ENCODE measurements around the gene EIF4A2. TPM values are rescaled to one million over a fixed set of nuclear protein-coding genes. Genes with fewer than 3 reads are reported as not detected.
"Not testable (repeated sequence)": the region's sequence is repeated elsewhere in the genome, so short reads cannot be mapped to it uniquely, and the experiment has no call there.

Gene EIF4A2
- total RNA-seq, 1 donor from 2014 or later = 1,507 TPM

DNA sequence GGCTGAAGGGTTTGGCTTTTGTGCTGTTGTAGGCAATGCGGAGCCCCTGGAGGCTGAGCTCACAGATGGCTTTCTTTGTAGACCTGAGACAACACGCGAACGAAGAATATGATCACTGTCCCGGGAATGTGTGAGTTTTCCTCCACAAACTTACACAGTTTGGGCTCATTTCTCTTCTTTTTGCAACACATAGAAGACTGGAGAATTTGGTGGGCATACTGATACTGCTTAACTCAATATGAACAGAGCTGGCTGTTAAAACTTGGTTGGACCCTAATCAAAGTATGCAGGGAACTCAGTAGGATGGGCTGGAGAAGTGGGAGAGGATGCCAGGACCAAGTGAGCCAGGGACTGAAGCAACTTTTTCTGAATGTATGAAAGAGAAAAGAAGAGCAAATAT is 35.1 kb downstream of the EIF4A2 start:
- DNase-seq (ENCODE audit: low spot score in 2 of 2) = no peak
- FAIRE-seq = no peak

DNA sequence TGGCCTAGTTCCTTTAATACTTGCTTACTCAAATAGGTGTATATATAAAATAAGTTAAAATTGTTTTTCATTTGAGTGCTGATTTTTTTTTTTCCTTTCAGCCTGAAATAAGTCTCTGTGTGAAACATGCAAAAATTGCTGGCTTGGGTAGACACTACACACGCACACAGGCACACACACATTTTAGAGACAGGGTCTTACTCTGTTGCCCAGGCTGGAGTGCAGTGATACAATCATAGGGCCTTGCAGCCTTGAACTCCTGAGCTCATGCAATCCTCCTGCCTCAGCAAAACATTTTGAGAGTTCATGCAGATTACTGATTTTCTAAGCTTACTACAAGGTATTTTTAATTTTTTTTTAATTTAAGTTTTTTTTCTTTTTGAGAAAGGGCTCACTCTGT is 35.6 kb downstream of the EIF4A2 start:
- no peak for FAIRE-seq
- DNase-seq (ENCODE audit: low spot score in 2 of 2) = no peak

DNA sequence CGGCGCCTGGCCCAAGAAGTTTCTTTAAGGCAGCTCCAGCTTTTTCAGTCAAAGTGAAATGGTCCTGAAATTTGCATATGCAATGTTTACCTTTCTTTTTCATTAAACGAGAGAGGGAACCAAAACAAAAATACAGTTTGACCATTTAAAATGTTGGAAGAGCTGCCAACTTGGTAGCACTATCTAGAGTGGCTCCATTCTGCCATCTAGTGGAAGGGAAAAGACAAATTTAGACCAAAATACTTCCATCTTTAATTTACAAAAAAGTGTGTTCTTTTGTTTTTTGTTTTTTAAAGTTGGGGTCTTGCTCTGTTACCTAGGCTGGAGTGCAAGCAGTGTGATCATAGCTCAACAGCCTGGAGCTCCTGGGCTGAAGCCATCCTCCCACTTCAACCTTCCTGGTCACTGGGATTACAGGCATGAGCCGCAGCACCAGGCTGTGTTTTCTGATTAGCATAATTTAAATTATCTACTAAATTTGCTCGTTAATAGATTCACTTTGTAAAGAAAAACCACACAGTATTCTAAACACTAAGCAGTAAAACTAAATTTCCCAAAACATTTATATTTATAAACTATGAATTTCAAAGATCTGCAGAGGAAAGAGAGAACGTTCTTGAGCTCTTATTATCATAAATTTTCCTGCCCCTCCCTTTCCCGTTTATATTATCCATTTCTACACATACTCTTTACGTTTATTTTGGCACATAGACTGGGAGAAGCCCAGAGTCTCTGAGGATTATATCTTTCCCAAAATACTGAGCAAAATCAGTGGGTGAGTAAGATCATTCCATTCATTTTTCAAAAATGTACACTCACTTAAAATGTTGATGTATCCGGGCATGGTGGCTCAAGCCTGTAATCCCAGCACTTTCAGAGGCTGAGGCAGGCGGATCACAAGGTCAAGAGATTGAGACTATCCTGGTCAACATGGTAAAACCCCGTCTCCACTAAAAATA is 38.3 kb downstream of the EIF4A2 start:
- DNase-seq (ENCODE audit: low spot score in 2 of 2) = no peak
- peak; percentile 84 for FAIRE-seq

DNA sequence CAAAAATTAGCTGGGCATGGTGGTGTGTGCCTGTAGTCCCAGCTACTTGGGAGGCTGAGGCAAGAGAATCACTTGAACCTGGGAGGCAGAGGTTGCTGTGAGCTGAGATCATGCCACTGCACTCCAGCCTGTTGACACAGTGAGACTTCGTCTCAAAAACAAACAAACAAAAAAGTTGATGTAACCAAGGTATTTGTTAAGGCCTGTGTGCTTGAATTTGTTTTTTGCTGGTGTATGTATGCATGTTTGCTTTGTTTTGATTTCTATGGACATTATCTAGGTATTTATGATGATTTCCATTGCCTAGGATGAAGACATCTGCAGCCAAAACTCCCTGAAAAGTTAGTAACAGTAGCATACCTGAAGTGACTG is 39.0 kb downstream of the EIF4A2 start:
- not testable (repeated sequence) for FAIRE-seq; DNase-seq (ENCODE audit: low spot score in 2 of 2)

- DNase-seq (ENCODE audit: low spot score in 2 of 2) (no peak), FAIRE-seq (no peak)
These were observed 40.0 kb downstream of the EIF4A2 start for GRCh38 chr3:186823386-186823785.

DNA sequence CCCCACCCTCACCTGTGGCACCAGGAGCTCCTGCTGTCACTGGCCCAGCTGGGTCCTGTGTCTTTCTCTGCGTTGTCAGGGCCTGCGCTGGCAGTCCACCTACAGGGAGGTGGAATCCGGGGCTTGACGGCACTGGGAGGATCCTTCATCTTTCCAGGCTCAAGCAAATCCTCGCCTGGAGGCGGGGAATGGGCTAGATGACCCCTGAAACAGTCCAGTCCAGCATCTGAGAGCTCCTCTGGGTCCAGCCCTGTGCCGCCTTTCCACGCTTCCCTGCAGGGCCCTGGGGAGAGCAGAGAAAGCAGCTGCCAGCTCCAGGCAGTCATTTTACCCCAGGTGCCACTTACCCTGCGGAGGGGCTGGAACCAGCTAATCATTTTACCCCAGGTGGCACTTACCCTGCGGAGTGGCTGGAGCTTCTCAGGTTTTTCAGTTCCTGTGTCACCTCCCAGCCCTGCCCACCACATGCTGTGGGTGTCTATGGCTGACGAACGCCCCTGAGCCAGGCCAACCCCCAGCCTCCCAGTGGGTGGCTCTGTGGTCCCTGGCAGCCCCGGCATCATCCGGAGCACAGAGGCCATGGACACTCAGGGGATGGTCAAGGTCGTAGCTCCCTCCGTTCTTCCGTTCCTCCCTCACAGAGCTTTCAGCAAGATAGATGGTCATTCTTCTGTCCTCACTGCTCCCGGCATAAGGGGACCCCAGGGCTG is 41.2 kb downstream of the EIF4A2 start:
- FAIRE-seq (no peak), DNase-seq (ENCODE audit: low spot score in 2 of 2) (no peak)

DNA sequence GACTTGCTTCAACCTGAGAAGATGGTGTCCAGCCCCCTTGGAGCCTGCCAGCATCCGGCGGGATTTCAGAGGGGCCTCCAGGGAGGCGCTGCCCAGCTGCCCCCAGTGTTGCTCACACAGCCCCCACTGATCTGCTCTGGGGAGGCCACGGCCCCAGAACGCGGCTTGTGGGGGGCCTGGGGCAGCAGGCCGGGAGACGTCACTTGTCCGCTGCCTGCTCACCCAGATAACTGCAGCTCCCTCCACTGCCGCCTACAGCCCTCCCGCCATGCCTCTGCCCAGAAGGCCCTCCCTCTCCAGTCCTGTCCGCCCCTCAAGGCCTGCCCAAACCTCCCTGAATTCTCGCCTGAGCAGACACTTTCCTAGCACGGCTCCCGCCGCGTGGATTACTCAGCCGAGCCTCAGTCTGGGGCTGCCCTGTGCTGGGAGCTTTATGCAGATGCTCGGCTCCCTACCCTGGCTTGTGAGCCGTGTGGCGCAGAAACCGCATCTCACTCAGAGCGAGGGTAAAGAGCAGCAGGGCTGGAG is 42.0 kb downstream of the EIF4A2 start:
- no peak for DNase-seq (ENCODE audit: low spot score in 2 of 2)
- FAIRE-seq = no peak

DNA sequence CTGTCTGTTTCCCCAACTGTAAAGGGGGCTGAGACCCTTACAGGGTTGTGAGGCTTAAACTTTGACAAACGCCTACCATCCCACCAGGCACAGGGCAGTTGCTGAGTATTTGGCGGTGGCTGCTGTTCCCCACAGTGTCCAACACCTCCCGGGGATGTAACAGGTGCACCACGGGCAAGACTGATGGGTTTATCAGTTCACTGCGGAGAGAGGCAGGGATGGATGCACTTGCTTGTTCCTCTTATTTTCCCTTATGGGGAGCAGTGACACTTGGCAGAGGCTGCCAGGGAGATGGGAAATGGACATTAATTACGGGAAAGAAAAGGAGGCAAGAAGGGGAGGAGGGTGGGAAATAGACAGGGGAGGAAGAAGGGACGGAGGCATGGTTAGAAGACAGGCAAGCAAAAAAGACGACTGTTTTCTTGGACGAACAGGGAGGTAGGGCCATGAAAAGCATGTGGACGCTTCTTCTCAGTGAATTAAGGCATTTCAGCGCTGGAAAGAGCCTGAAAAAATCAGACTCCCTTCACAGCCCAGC is 42.6 kb downstream of the EIF4A2 start:
- DNase-seq (ENCODE audit: low spot score in 2 of 2) (no peak), FAIRE-seq (no peak)

- DNase-seq (ENCODE audit: low spot score in 2 of 2) = no peak
- no peak for FAIRE-seq
These were observed 43.1 kb downstream of the EIF4A2 start for GRCh38 chr3:186826410-186826975.

- DNase-seq (ENCODE audit: low spot score in 2 of 2) = peak; percentile 97 to 98
- no peak for FAIRE-seq
These were observed 43.8 kb downstream of the EIF4A2 start for GRCh38 chr3:186826976-186827857.

GRCh38 chr3:186828340-186828739 is 45.0 kb downstream of the EIF4A2 start:
- DNase-seq (ENCODE audit: low spot score in 2 of 2) = no peak
- no peak for FAIRE-seq

GRCh38 chr3:186831798-186832197 is 48.4 kb downstream of the EIF4A2 start:
- DNase-seq (ENCODE audit: low spot score in 2 of 2) = no peak
- FAIRE-seq = no peak

DNA sequence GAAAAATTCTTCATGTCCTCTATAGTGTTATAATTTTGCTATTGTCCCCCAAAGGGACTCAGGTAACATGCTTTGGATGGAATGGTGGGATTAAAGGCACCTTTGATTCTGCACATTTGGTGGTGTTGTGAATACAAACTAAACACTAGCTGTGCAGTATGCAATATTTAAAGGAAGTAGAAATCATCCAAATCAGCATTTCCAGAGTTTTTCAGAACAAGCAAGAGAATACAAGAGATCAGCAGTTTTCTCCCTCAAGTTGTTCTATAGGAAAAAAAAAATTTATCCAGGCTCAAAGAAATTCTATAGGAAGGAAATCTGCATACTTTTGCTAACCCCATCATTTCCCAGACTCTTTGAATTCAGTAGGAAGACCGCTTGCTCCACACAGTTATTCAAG is 48.9 kb downstream of the EIF4A2 start:
- no peak for FAIRE-seq
- no peak for DNase-seq (ENCODE audit: low spot score in 2 of 2)

Small RNAs within 50 kb of the gene (small RNA-seq; reads per million reads assigned to genes)
- gene RF00092 (not detected), gene RNU6-1105P (not detected), gene SNORA4 (not detected), gene SNORA63 (not detected), gene SNORA81 (not detected), gene SNORD2 (not detected)

Other genes with a start within 250 kb of the EIF4A2 start
- gene CRYGS, start 239.2 kb upstream of the EIF4A2 start, total RNA-seq = 1.6 TPM
- 32.2 TPM for gene TBCCD1, start 216.2 kb upstream of the EIF4A2 start, total RNA-seq
- gene DNAJB11, start 212.9 kb upstream of the EIF4A2 start, total RNA-seq = 31.4 TPM
- not detected for gene AHSG, start 170.5 kb upstream of the EIF4A2 start, total RNA-seq
- gene FETUB, start 143.2 kb upstream of the EIF4A2 start, total RNA-seq = not detected
- not detected for gene HRG, start 117.6 kb upstream of the EIF4A2 start, total RNA-seq
- gene KNG1, start 66.2 kb upstream of the EIF4A2 start, total RNA-seq = not detected
- 22.8 TPM for gene RFC4, start 22.9 kb downstream of the EIF4A2 start, total RNA-seq
- gene ADIPOQ, start 59.1 kb downstream of the EIF4A2 start, total RNA-seq = not detected
- 33.8 TPM for gene ST6GAL1, start 146.9 kb downstream of the EIF4A2 start, total RNA-seq

All from frontal cortex (tissue), 4 donors.